ENCODE measurements around the gene LPCAT3.

LPCAT3 gene

GRCh38 chr12:6959058-6959804 is 59.0 kb downstream of the LPCAT3 start:
- Histone ChIP-seq H3K4me3 (replicated peaks; ENCODE audit: insufficient read depth, low read length) (peak overlapping the region; percentile 14), H3K27ac (replicated peaks) (peak overlapping the region; percentile 99), H3K27me3 (ENCODE audit: insufficient read depth, poor library complexity, severe bottlenecking) (no peaks in the 10 kb centered on the region)
- TF ChIP-seq, protein P1, sequence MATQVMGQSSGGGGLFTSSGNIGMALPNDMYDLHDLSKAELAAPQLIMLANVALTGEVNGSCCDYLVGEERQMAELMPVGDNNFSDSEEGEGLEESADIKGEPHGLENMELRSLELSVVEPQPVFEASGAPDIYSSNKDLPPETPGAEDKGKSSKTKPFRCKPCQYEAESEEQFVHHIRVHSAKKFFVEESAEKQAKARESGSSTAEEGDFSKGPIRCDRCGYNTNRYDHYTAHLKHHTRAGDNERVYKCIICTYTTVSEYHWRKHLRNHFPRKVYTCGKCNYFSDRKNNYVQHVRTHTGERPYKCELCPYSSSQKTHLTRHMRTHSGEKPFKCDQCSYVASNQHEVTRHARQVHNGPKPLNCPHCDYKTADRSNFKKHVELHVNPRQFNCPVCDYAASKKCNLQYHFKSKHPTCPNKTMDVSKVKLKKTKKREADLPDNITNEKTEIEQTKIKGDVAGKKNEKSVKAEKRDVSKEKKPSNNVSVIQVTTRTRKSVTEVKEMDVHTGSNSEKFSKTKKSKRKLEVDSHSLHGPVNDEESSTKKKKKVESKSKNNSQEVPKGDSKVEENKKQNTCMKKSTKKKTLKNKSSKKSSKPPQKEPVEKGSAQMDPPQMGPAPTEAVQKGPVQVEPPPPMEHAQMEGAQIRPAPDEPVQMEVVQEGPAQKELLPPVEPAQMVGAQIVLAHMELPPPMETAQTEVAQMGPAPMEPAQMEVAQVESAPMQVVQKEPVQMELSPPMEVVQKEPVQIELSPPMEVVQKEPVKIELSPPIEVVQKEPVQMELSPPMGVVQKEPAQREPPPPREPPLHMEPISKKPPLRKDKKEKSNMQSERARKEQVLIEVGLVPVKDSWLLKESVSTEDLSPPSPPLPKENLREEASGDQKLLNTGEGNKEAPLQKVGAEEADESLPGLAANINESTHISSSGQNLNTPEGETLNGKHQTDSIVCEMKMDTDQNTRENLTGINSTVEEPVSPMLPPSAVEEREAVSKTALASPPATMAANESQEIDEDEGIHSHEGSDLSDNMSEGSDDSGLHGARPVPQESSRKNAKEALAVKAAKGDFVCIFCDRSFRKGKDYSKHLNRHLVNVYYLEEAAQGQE (IDR thresholded peaks at IDR 0.05; ENCODE audit: insufficient replicate concordance, low read depth) = no peak
- TF ChIP-seq SPI1 (IDR thresholded peaks at IDR 0.05; ENCODE audit: borderline replicate concordance, low read depth) (peak; percentile 96), POLR2AphosphoS5 (IDR thresholded peaks at IDR 0.05; ENCODE audit: low read depth) (peak; percentile 83)
- TF ChIP-seq, protein P2, sequence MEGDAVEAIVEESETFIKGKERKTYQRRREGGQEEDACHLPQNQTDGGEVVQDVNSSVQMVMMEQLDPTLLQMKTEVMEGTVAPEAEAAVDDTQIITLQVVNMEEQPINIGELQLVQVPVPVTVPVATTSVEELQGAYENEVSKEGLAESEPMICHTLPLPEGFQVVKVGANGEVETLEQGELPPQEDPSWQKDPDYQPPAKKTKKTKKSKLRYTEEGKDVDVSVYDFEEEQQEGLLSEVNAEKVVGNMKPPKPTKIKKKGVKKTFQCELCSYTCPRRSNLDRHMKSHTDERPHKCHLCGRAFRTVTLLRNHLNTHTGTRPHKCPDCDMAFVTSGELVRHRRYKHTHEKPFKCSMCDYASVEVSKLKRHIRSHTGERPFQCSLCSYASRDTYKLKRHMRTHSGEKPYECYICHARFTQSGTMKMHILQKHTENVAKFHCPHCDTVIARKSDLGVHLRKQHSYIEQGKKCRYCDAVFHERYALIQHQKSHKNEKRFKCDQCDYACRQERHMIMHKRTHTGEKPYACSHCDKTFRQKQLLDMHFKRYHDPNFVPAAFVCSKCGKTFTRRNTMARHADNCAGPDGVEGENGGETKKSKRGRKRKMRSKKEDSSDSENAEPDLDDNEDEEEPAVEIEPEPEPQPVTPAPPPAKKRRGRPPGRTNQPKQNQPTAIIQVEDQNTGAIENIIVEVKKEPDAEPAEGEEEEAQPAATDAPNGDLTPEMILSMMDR (IDR thresholded peaks at IDR 0.05; ENCODE audit: insufficient read depth, low read length) = no peak
- peak; percentile 75 to 85 for DNase-seq (ENCODE audit: low read depth in 1 of 2, low spot score in 1 of 2)

DNA sequence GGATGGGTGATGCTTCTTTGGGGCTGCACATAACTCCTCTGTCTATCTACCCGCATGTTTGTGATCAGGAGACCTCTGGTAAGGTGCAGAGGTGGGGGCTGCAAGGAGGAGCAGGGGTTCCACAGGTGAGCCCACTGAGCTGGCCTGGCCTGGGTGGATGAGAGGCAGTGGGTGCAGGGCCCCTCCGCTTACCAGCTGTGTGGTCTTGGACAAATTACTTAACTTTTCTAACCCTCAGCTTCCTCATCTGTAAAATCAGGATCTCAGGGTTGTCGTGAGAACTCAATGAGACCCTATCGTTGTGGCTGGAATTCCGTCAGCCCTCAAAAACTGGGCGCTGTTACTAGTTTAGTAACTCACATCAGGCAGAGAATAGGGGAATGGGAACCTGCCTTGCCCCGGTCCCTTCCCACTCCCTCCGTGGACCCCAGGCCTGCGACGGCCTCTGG is 59.6 kb downstream of the LPCAT3 start:
- Histone ChIP-seq H3K4me3 (replicated peaks; ENCODE audit: insufficient read depth, low read length) (peak overlapping the region; percentile 14), H3K27me3 (ENCODE audit: insufficient read depth, poor library complexity, severe bottlenecking) (no peaks in the 10 kb centered on the region), H3K27ac (replicated peaks) (peak overlapping the region; percentile 99)
- peak; percentile 24; the same call in 1 of the 2 replicates for TF ChIP-seq SPI1 (IDR thresholded peaks at IDR 0.05; ENCODE audit: borderline replicate concordance, low read depth)
- TF ChIP-seq POLR2AphosphoS5 (IDR thresholded peaks at IDR 0.05; ENCODE audit: low read depth) = no peak
- DNase-seq (ENCODE audit: low read depth in 1 of 2, low spot score in 1 of 2) = peak; percentile 72 to 82

- Histone ChIP-seq H3K27ac (replicated peaks) (peak overlapping the region; percentile 99), H3K27me3 (ENCODE audit: insufficient read depth, poor library complexity, severe bottlenecking) (no peaks in the 10 kb centered on the region), H3K4me3 (replicated peaks; ENCODE audit: insufficient read depth, low read length) (peak overlapping the region; percentile 14)
- TF ChIP-seq, protein P1 (IDR thresholded peaks at IDR 0.05; ENCODE audit: insufficient replicate concordance, low read depth) = no peak
- TF ChIP-seq, protein P2 (IDR thresholded peaks at IDR 0.05; ENCODE audit: insufficient read depth, low read length) = no peak
- no peak for TF ChIP-seq POLR2AphosphoS5 (IDR thresholded peaks at IDR 0.05; ENCODE audit: low read depth)
- no peak for TF ChIP-seq SPI1 (IDR thresholded peaks at IDR 0.05; ENCODE audit: borderline replicate concordance, low read depth)
- TF ChIP-seq GABPA (IDR thresholded peaks at IDR 0.05; ENCODE audit: low read depth) = no peak
- DNase-seq (ENCODE audit: low read depth in 1 of 2, low spot score in 1 of 2) = no peak
Observed at GRCh38 chr12:6957741-6958608, 60.3 kb downstream of the LPCAT3 start.

GRCh38 chr12:6957151-6957701 is 61.0 kb downstream of the LPCAT3 start:
- H3K4me3 ChIP-seq (replicated peaks; ENCODE audit: insufficient read depth, low read length) = peak overlapping the region; percentile 14; the same call in 1 of the 2 replicates
- TF ChIP-seq, protein P1 (IDR thresholded peaks at IDR 0.05; ENCODE audit: insufficient replicate concordance, low read depth) = no peak
- no peak for TF ChIP-seq GABPA (IDR thresholded peaks at IDR 0.05; ENCODE audit: low read depth)
- TF ChIP-seq, protein P2 (IDR thresholded peaks at IDR 0.05; ENCODE audit: insufficient read depth, low read length) = no peak
- no peak for TF ChIP-seq SPI1 (IDR thresholded peaks at IDR 0.05; ENCODE audit: borderline replicate concordance, low read depth)
- TF ChIP-seq POLR2AphosphoS5 (IDR thresholded peaks at IDR 0.05; ENCODE audit: low read depth) = no peak; the same call in 1 of the 2 replicates
- H3K27ac ChIP-seq (replicated peaks) = peak overlapping the region; percentile 99
- DNase-seq (ENCODE audit: low read depth in 1 of 2, low spot score in 1 of 2) = no peak
- no peaks in the 10 kb centered on the region for H3K27me3 ChIP-seq (ENCODE audit: insufficient read depth, poor library complexity, severe bottlenecking)

Data from HL-60 (cell line).